B cell (primary cell): Measurements from ENCODE around the gene FOXP4.

ENCODE experiments used
- EZH2 ChIP-seq: IDR thresholded peaks from 2 replicates; pipeline ENCODE4 v1.6.1; 2012; ENCODE audit warnings: borderline replicate concordance, low read depth, mild to moderate bottlenecking, moderate library complexity, low read length; ENCODE audit not compliant: insufficient read depth, poor library complexity, severe bottlenecking
- TF ChIP-seq, protein P1 (sequence below): fragments of 200-600 bp; IDR thresholded peaks from one replicate; pipeline ENCODE4 v1.8.0; 2022; ENCODE audit warnings: antibody characterized with exemption, mild to moderate bottlenecking

DNA sequence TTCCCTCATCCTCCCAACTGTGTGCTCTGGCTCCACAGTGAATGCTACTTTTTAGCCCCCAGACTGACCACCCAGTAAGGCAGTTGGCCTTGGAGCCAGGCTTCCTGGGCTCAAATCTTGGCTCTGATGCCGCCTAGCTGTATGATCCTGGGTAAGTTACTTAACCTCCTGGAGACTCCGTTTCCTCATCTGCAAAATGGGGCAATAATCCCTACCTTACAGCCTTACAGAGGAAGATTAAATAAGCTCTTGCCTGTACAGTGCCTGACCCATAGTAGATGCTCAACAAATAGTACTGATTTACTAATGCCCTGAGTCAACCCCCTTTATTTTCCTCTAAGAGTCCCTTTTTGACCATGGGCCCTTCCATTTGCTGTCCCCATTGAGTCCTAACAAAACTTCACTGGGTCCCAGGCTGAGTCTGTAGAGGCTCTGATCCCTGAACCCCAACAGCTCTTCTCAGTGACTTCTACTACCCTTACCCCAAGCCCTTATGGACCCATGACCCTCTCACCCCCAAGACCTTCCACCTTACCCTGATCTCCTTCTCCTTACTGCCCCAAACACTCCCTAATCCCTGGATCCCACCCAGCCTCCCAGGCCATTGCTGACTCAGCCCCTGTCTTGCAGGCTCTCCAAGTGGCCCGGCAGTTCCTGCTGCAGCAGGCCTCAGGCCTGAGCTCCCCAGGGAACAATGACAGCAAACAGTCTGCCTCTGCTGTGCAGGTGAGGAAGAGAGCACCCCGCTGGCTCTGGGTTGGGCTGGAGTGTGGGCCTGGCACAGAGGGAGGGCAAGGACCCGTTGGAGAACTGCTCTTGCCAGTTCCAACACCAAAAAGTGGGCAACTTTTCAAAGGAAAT is 31.4 kb downstream of the FOXP4 start:
- TF ChIP-seq, protein P1, sequence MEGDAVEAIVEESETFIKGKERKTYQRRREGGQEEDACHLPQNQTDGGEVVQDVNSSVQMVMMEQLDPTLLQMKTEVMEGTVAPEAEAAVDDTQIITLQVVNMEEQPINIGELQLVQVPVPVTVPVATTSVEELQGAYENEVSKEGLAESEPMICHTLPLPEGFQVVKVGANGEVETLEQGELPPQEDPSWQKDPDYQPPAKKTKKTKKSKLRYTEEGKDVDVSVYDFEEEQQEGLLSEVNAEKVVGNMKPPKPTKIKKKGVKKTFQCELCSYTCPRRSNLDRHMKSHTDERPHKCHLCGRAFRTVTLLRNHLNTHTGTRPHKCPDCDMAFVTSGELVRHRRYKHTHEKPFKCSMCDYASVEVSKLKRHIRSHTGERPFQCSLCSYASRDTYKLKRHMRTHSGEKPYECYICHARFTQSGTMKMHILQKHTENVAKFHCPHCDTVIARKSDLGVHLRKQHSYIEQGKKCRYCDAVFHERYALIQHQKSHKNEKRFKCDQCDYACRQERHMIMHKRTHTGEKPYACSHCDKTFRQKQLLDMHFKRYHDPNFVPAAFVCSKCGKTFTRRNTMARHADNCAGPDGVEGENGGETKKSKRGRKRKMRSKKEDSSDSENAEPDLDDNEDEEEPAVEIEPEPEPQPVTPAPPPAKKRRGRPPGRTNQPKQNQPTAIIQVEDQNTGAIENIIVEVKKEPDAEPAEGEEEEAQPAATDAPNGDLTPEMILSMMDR, result no peak
- no peak for TF ChIP-seq EZH2
